ENCODE results near the gene ABCC10. TPM values are rescaled to one million over a fixed set of nuclear protein-coding genes. Genes with fewer than 3 reads are reported as not detected.

ABCC10 gene
- total RNA-seq, 1 experiment from 2014 or later, result 31.8 TPM

GRCh38 chr6:43436577-43437282 is 9.4 kb downstream of the ABCC10 start:
- Histone ChIP-seq H4K91ac (ENCODE audit: insufficient read length, low read depth, low read length) (no peak overlapping the region), H3K27ac (ENCODE audit: insufficient read length, low read depth, low read length) (no peak overlapping the region), H3K79me1 (ENCODE audit: insufficient read depth, low read depth, low read length, poor library complexity, severe bottlenecking) (no peaks in the 10 kb centered on the region), H3K56ac (ENCODE audit: insufficient read length, low read depth, low read length) (no peak overlapping the region), H2BK20ac (ENCODE audit: low read depth, low read length, poor library complexity, severe bottlenecking) (no peak overlapping the region), H2BK5ac (ENCODE audit: insufficient read length, low read length) (no peak overlapping the region), H2BK15ac (ENCODE audit: low read depth, low read length) (no peak overlapping the region), H2BK12ac (ENCODE audit: insufficient read length, low read depth, low read length) (no peak overlapping the region), H4K20me1 (ENCODE audit: control insufficient read depth, insufficient read depth, insufficient read length) (no peaks in the 10 kb centered on the region), H2BK120ac (ENCODE audit: low read depth, low read length, poor library complexity, severe bottlenecking) (no peak overlapping the region), H3K18ac (ENCODE audit: insufficient read length, low read depth, low read length) (no peak overlapping the region), H2AK5ac (ENCODE audit: insufficient read length, low read length) (no peak overlapping the region), H3K4me1 (ENCODE audit: insufficient read depth, low read length) (no peaks in the 10 kb centered on the region), H3K23ac (ENCODE audit: insufficient read length, low read depth, low read length) (no peak overlapping the region), H3K27me3 (ENCODE audit: insufficient read depth, low read length) (no peaks in the 10 kb centered on the region), H4K5ac (ENCODE audit: insufficient read length, low read depth, low read length) (no peak overlapping the region), H3T11ph (ENCODE audit: low read length) (no peak overlapping the region), H3K9me3 (ENCODE audit: control insufficient read depth, low read depth, low read length) (no peaks in the 10 kb centered on the region), H3K4me2 (ENCODE audit: insufficient read depth, insufficient read length, low read length) (no peak overlapping the region), H3K23me2 (ENCODE audit: insufficient read length, low read depth, low read length, poor library complexity, severe bottlenecking) (no peaks in the 10 kb centered on the region), H2AFZ (ENCODE audit: low read length) (no peak overlapping the region), H3K79me2 (ENCODE audit: insufficient read depth, low read length) (no peaks in the 10 kb centered on the region), H4K8ac (replicated peaks; ENCODE audit: insufficient read length, low read depth, low read length) (no peak overlapping the region), H3K9ac (ENCODE audit: extremely low read depth, insufficient read length, low read length) (no peak overlapping the region), H3K14ac (ENCODE audit: insufficient read depth, low read length) (no peak overlapping the region), H3K4ac (ENCODE audit: low read depth, low read length) (no peak overlapping the region)
- DNase-seq, result no peak
- Mint-ChIP-seq H3K9me3 (no peaks in the 10 kb centered on the region), H3K27me3 (ENCODE audit: low read depth) (no peaks in the 10 kb centered on the region), H3K4me1 (no peaks in the 10 kb centered on the region), H3K36me3 (ENCODE audit: insufficient read depth in 1 of 3, low read depth in 3 of 3) (peaks cover 0 to 21% (median 2%) of the 10 kb centered on the region in 3 experiments; a peak in 6 of 7 replicates), H3K27ac (peak overlapping the region in 2 of 3 experiments; percentile 46 to 59; a peak in 2 of 7 replicates), H3K4me3 (no peak overlapping the region)
- TF ChIP-seq CTCF (conservative IDR thresholded peaks at IDR 0.05), result no peak
- no CpG with 5 or more reads among the region's 5 CpGs for WGBS (ENCODE audit: extremely low coverage, insufficient read length, low lambda C conversion rate)
